Measurements from ENCODE around the gene DESI1. TPM values are rescaled to one million over a fixed set of nuclear protein-coding genes. Genes with fewer than 3 reads are reported as not detected.
"Not testable (repeated sequence)": the region's sequence is repeated elsewhere in the genome, so short reads cannot be mapped to it uniquely, and the experiment has no call there.

Gene DESI1
- total RNA-seq, 1 donor from 2014 or later, result 36.7 TPM

- not testable (repeated sequence) for ATAC-seq
These were observed 13.8 kb upstream of the DESI1 start for GRCh38 chr22:41634610-41635009.

GRCh38 chr22:41631615-41632014 is 10.8 kb upstream of the DESI1 start:
- not testable (repeated sequence) for ATAC-seq

- ATAC-seq, result not testable (repeated sequence)
These were observed 10.3 kb upstream of the DESI1 start for GRCh38 chr22:41631115-41631514.

DNA sequence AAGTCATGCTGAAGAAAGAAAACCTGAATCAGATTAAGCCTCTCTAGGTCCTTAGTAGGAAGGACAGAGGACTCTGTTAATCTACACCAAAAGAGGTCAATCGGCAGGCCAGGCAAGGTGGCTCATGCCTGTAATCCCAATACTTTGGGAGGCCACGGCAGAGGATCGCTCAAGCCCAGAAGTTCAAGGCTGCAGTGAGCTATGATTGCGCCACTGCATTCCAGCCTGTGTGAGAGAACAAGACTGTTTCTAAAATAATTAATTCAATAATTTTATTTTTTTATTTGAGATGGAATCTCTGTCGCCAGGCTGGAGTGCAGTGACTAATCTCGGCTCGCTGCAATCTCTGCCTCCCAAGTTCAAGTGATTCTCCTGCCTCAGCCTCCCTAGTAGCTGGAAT is 4.7 kb upstream of the DESI1 start:
- ATAC-seq, result no peak

- no peak for ATAC-seq
These were observed 1.0 kb upstream of the DESI1 start for GRCh38 chr22:41621911-41622179.

GRCh38 chr22:41621099-41621910 is 462 bp upstream of the DESI1 start, which contains the start of gene XRCC6:
TSS of gene XRCC6 (plus strand) at chr22:41621295. CDS start at chr22:41622005, 710 bp downstream.
- ATAC-seq, result peak; percentile 99

DNA sequence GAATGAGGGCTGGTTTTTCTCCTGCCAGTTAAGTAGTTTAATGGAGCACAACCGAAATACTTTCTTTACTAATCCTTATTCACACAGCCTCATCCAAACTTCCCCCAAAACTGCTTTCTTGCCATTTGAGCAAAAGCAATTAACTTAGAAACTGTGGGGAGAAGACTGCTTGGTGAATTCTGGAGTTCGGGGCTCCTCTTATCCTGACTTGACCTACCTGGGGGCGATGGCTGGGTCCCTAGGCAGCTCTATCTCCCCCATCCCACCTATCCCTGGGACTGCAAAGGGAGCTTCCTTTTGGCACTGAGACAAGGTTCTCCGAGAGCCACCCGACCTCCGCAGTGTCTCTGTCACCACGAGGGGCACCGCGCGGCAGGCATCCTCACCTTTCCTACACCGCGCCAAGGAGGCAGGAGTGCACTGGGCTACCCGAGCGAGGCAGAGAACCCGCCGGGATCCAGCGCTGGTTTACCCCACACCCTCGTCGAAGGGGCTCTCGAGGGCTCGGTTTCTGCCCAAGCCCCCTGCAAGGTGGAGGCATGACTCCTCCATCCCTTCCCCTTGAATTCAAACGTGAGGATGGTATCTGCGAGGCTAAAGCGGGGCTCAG is 759 bp downstream of the DESI1 start:
- ATAC-seq, result peak; percentile 30

- ATAC-seq, result peak; percentile 67
These were observed 7.4 kb downstream of the DESI1 start for GRCh38 chr22:41613456-41613855.

- peak; percentile 40 for ATAC-seq
These were observed 8.1 kb downstream of the DESI1 start for GRCh38 chr22:41612603-41613306.

GRCh38 chr22:41608386-41608785 is 12.5 kb downstream of the DESI1 start:
- ATAC-seq, result no peak

DNA sequence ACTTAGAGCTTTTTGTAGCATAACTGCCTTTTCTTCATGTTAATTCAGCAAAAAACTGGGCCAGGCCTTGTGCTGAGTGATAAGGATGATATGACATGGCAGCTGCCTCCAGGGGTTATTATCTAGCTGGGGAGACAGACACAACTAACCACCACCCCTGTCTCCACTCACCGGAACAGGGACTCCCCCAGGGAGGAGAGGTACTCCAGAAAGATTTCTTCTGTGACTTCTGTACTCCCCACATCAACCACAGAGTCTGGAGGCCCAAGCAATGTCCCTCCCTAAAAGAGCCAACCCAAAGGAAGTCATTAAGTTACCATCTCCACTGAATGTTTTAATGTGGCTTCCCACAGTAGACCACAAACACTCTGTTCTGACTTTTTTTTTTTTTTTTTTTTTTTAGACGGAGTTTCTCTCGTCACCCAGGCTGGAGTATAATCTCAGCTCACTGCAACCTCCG is 16.9 kb downstream of the DESI1 start:
- ATAC-seq, result peak; percentile 19

- no peak for ATAC-seq
These were observed 19.9 kb downstream of the DESI1 start for GRCh38 chr22:41600976-41601375.

- ATAC-seq, result no peak
These were observed 21.8 kb downstream of the DESI1 start for GRCh38 chr22:41598891-41599635.

- ATAC-seq, result peak; percentile 51
These were observed 22.8 kb downstream of the DESI1 start for GRCh38 chr22:41598081-41598480.

DNA sequence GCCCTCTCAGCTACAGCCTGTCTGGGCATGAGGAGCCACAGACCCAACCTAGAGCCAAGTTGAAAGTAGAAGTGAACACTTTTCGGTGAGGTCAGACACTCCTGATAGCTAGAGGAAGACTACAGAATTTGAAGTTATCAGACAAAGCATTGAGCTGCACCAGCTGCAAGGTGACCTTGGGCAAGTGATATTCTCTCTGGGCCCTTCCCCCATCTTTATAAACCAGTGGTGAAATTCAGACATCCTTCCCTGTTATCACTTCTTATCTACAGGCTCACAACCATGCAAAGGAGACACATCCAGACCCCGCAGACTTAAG is 23.2 kb downstream of the DESI1 start:
- no peak for ATAC-seq

DNA sequence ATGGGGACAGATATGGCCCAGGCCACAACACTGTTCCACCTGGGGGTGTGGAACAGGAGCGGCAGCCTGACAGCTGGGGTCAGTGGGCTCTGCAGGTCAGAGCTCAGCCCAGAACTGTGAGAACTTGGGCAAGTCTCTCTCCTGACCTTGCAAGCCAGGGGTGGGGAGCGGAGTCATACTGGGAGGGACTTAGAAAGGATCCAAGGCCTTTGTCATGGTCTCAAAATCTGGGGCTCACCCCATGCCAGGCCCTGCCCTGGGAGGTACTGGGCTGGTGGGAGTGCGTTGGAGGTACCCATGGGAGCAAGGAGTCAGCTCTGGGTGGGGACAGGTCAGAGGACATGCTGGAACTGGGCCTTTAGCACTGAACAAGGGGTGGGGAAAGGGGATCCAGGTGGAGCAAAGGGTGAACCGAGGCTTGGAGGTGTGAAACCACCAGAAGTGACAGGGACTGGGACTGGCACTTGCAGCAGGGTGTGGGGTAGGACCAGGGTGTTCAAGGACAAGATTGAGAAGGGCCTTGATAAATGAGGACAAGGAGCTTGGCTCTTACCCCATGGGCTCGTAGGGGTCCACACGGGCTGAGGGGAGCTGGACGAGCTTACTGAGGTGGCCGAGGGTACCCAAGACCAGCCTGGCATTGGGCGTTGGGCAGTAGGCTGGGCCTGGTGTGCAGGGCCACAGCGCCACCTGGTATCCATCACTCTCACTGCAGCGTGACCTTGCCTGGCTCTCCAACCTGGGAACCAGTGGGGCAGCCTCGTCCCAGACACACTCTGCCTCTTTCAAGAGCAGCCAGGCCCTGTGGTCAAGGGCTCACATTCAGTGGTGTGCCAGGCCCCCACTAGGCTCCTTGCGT is 23.8 kb downstream of the DESI1 start:
- peak; percentile 76 for ATAC-seq

- no peak for ATAC-seq
These were observed 25.1 kb downstream of the DESI1 start for GRCh38 chr22:41595703-41596102.

GRCh38 chr22:41593336-41593960 is 27.4 kb downstream of the DESI1 start:
- ATAC-seq, result not testable (repeated sequence)

DNA sequence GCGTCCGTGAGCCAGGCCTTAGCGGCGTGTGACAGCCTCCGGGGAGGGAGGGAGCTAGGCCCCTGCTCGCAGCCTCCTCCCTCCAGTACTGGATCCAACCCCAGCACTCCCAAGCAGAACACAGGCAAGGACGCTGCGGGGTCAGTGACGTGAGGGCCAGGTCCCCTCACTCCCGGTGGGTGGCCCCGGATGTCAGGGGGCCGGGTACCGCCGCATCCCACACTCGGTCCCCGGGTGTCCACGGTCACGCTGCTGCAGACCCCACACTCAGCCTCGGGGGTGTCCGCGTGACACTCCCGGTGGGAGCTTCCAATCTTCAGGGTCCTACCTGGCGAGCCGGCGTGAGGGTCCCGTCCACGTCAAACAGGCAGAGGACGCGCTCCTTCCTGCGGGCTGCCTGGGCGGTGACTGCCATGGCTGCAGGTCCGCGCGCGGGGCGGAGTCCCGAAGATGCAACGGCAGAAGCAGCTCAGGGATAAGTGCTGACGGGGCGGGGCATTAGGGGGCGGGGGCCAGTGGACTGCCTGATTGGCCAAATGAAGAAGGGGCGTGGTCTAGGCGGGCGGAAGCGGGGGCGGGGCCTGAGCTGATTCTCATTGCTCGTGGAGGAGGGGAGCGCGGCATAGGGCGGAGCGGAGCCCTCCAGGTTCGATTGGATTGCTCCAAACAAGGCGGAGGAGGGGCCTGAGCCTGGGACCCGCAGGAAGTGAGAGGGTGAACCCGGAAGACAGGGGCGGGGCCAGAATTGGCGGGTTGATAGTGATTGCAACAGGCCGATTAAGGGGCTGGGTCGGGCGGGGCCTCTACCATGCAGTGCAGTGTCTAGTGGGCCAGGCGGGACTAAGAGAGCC is 31.2 kb downstream of the DESI1 start, which contains the start of gene PMM1:
PMM1 (minus strand) TSS at position 450 of the 851 bp plus-strand sequence; CDS start at position 415, 35 bp downstream.
- ATAC-seq, result peak; percentile 99

GRCh38 chr22:41587347-41587723 is 33.5 kb downstream of the DESI1 start:
- ATAC-seq, result no peak

Measured in esophagus mucosa (tissue), 1 donor.